K562 (cell line): Measurements from ENCODE around the gene CYLD. TPM values are rescaled to one million over a fixed set of nuclear protein-coding genes. Genes with fewer than 3 reads are reported as not detected.
A peak's percentile ranks its signal among the peaks of the same experiment; 100 is the strongest.

Experiments used
- ASH1L ChIP-seq: fragments of 450-650 bp; IDR thresholded peaks from 2 replicates; pipeline ENCODE4 v1.6.1; 2018; ENCODE audit warnings: borderline replicate concordance, mild to moderate bottlenecking, low read depth; ENCODE audit not compliant: partially characterized antibody
- CREB3 ChIP-seq: fragments of 450-650 bp; conservative IDR thresholded peaks from 2 replicates; pipeline ENCODE4 v1.6.1; 2016; ENCODE audit warnings: missing genetic modification characterization, low read depth, mild to moderate bottlenecking, missing compliant biosample characterization, moderate library complexity
- ETV5 ChIP-seq: sonication (generic); formaldehyde crosslinking; IDR thresholded peaks from 2 replicates; pipeline ENCODE4 v1.4.0; 2020; ENCODE audit warnings: low read depth, mild to moderate bottlenecking, missing genetic modification reagents
- GATAD2B ChIP-seq: fragments of 450-650 bp; IDR thresholded peaks from 2 replicates; pipeline ENCODE4 v1.6.1; 2017; ENCODE audit warnings: mild to moderate bottlenecking, borderline replicate concordance
- GMEB1 ChIP-seq: fragments of 250-450 bp; sonication (Bioruptor Pico); IDR thresholded peaks from 2 replicates; pipeline ENCODE4 v1.4.0; 2020; ENCODE audit warnings: mild to moderate bottlenecking
- HDAC2 ChIP-seq: fragments of 450-650 bp; IDR thresholded peaks from 2 replicates; pipeline ENCODE4 v1.6.1; 2016; ENCODE audit warnings: mild to moderate bottlenecking
- IFI16 ChIP-seq: fragments of 250-450 bp; sonication (Bioruptor Pico); IDR thresholded peaks from 2 replicates; pipeline ENCODE4 v2.1.2; 2022; ENCODE audit warnings: mild to moderate bottlenecking, inconsistent platforms
- ILK ChIP-seq: fragments of 450-650 bp; IDR thresholded peaks from 2 replicates; pipeline ENCODE4 v1.6.1; 2016; ENCODE audit warnings: missing genetic modification characterization, low read depth, mild to moderate bottlenecking, missing compliant biosample characterization, moderate library complexity, borderline replicate concordance
- IRF1 ChIP-seq: sonication (generic); formaldehyde crosslinking; IDR thresholded peaks from 2 replicates; pipeline ENCODE4 v1.8.0; 2022; ENCODE audit warnings: missing genetic modification reagents, mild to moderate bottlenecking, borderline replicate concordance
- JUN ChIP-seq, 2 experiments: sonication (generic) in 1 of 2; formaldehyde crosslinking in 1 of 2; IDR thresholded peaks; 2 replicates each; pipeline versions ENCODE4 v1.6.1 to v1.8.0; 2012 to 2022; ENCODE audit warnings: borderline replicate concordance in 2 of 2, mild to moderate bottlenecking in 2 of 2, improper control_type of control experiment in 1 of 2, low read depth in 1 of 2, low read length in 1 of 2, missing genetic modification reagents in 1 of 2
- NBN ChIP-seq: fragments of 450-650 bp; IDR thresholded peaks from 2 replicates; pipeline ENCODE4 v1.6.1; 2016; ENCODE audit warnings: low read depth, mild to moderate bottlenecking
- NFE2 ChIP-seq: IDR thresholded peaks from 2 replicates; pipeline ENCODE4 v1.6.1; 2014; ENCODE audit warnings: antibody characterized with exemption, low read depth
- PCBP1 ChIP-seq: fragments of 200-400 bp; formaldehyde crosslinking; IDR thresholded peaks from 2 replicates; pipeline ENCODE4 v1.6.1; 2018; ENCODE audit warnings: mild to moderate bottlenecking, low read depth, low read length; ENCODE audit not compliant: poor library complexity, severe bottlenecking
- PKNOX1 ChIP-seq: fragments of 450-650 bp; IDR thresholded peaks from 2 replicates; pipeline ENCODE4 v1.6.1; 2016
- RBM14 ChIP-seq: fragments of 200-400 bp; formaldehyde crosslinking; IDR thresholded peaks from 2 replicates; pipeline ENCODE4 v1.6.1; 2018; ENCODE audit warnings: low read depth, mild to moderate bottlenecking, low read length, moderate library complexity, borderline replicate concordance; ENCODE audit not compliant: insufficient read depth
- RBM17 ChIP-seq: fragments of 200-400 bp; formaldehyde crosslinking; IDR thresholded peaks from 2 replicates; pipeline ENCODE4 v1.6.1; 2017; ENCODE audit warnings: low read depth, mild to moderate bottlenecking, low read length, borderline replicate concordance
- RBM25 ChIP-seq: fragments of 200-400 bp; formaldehyde crosslinking; IDR thresholded peaks from 2 replicates; pipeline ENCODE4 v1.6.1; 2018; ENCODE audit warnings: low read length, low read depth, moderate library complexity; ENCODE audit not compliant: severe bottlenecking
- SIN3B ChIP-seq: fragments of 450-650 bp; IDR thresholded peaks from 2 replicates; pipeline ENCODE4 v1.6.1; 2017; ENCODE audit warnings: low read depth, mild to moderate bottlenecking, moderate library complexity
- SLC30A9 ChIP-seq: fragments of 250-450 bp; sonication (Bioruptor Pico); IDR thresholded peaks from 2 replicates; pipeline ENCODE4 v1.8.0; 2022; ENCODE audit warnings: mild to moderate bottlenecking, moderate library complexity
- SMAD4 ChIP-seq: fragments of 250-450 bp; sonication (Bioruptor Pico); conservative IDR thresholded peaks from 2 replicates; pipeline ENCODE4 v1.8.0; 2021; ENCODE audit warnings: inconsistent platforms, mild to moderate bottlenecking, moderate library complexity
- TGIF2 ChIP-seq: sonication (generic); formaldehyde crosslinking; IDR thresholded peaks from 2 replicates; pipeline ENCODE4 v1.8.1; 2022; ENCODE audit warnings: mild to moderate bottlenecking, missing genetic modification reagents, moderate library complexity
- ZBTB8A ChIP-seq: fragments of 450-650 bp; IDR thresholded peaks from 2 replicates; pipeline ENCODE4 v1.6.1; 2018; ENCODE audit warnings: mild to moderate bottlenecking, moderate library complexity; ENCODE audit not compliant: partially characterized antibody
- ZNF12 ChIP-seq: sonication (generic); formaldehyde crosslinking; IDR thresholded peaks from 2 replicates; pipeline ENCODE4 v1.4.0; 2020; ENCODE audit warnings: mild to moderate bottlenecking, missing genetic modification reagents
- ZNF717 ChIP-seq: fragments of 250-450 bp; sonication (Bioruptor Pico); IDR thresholded peaks from 2 replicates; pipeline ENCODE4 v1.5.0; 2021
- polyA plus RNA-seq, 8 experiments: library from polyadenylated mRNA; depleted of rRNA in 4 of 8; stranded (reverse) in 5 of 8; unstranded in 3 of 8; fragments of >200 nt; fragmentation: Nextera tagmentation in 2 of 8; fragmentation: Illumina TruSeq in 1 of 8; extraction: Ambion mirVana in 2 of 8; extraction: Trizol in 1 of 8; gene quantifications; 2 replicates each; pipeline versions ENCODE4 v1.2.1 to v1.2.3, GENCODE V29; 2011 to 2014; ENCODE audit warnings: inconsistent platforms in 1 of 8, missing spikeins in 1 of 8
- total RNA-seq, 7 experiments: library from RNA; depleted of rRNA in 6 of 7; stranded (reverse); fragments of >200 nt in 6 of 7; fragmentation: Illumina TruSeq in 2 of 7; extraction: Trizol in 2 of 7; gene quantifications; 2 replicates each; pipeline versions ENCODE4 v1.2.1 to v1.2.3, GENCODE V29; 2011 to 2021; ENCODE audit warnings: low replicate concordance in 1 of 7

CYLD gene
- total and polyA plus RNA-seq, 9 of the 15 experiments (the other 6 are each of a cell fraction or from before 2014, with no cell fraction given), result 3.4 to 7.4 (median 5.3) TPM

GRCh38 chr16:50841081-50841886 lies 99.4 kb downstream of the CYLD start (continued):
- TF ChIP-seq PCBP1, result no peak
- TF ChIP-seq RBM17, result no peak
- TF ChIP-seq RBM25, result no peak
- no peak for TF ChIP-seq TGIF2 (CRISPR knock-in tag)
- peak; percentile 89 for TF ChIP-seq HDAC2
- no peak for TF ChIP-seq ZBTB8A
- no peak for TF ChIP-seq ZNF717
- TF ChIP-seq NFE2, result peak; percentile 97
- peak; percentile 10; the same call in 1 of the 2 replicates for TF ChIP-seq PKNOX1
- TF ChIP-seq ILK (tag), result no peak
- peak; percentile 99 for TF ChIP-seq SMAD4 (CRISPR knock-in tag)
- TF ChIP-seq GMEB1 (CRISPR knock-in tag), result no peak
- no peak for TF ChIP-seq SIN3B
- TF ChIP-seq ETV5 (CRISPR knock-in tag), result no peak
- no peak for TF ChIP-seq SLC30A9
- no peak for TF ChIP-seq JUN (IDR thresholded peaks at IDR 0.05; ENCODE audit: borderline replicate concordance, low read depth, low read length)
- TF ChIP-seq JUN (CRISPR knock-in tag; IDR thresholded peaks at IDR 0.05; ENCODE audit: borderline replicate concordance), result no peak
- TF ChIP-seq IRF1 (CRISPR knock-in tag), result no peak
- TF ChIP-seq GATAD2B, result 0 out of 2 replicates have a peak, but pooled peaks have one; percentile 58
- no peak for TF ChIP-seq CREB3
- no peak for TF ChIP-seq RBM14
- no peak for TF ChIP-seq ASH1L
- peak; percentile 63 for TF ChIP-seq NBN
- TF ChIP-seq IFI16 (CRISPR knock-in tag), result no peak
- no peak for TF ChIP-seq ZNF12 (CRISPR knock-in tag)
